GM23248 (cell line): ENCODE data around the gene MAP1B.

Source experiments
- EZH2 ChIP-seq: fragments of 200-600 bp; sonication (generic); IDR thresholded peaks from 2 replicates; pipeline ENCODE4 v1.6.1; 2018; ENCODE audit warnings: antibody characterized with exemption, mild to moderate bottlenecking; ENCODE audit not compliant: insufficient read depth, poor library complexity, severe bottlenecking
- EZH2phosphoT487 ChIP-seq: fragments of 200-600 bp; sonication (generic); IDR thresholded peaks from 2 replicates; pipeline ENCODE4 v1.6.1; 2018; ENCODE audit warnings: antibody characterized with exemption, moderate library complexity, mild to moderate bottlenecking, low read depth; ENCODE audit not compliant: insufficient read depth

DNA sequence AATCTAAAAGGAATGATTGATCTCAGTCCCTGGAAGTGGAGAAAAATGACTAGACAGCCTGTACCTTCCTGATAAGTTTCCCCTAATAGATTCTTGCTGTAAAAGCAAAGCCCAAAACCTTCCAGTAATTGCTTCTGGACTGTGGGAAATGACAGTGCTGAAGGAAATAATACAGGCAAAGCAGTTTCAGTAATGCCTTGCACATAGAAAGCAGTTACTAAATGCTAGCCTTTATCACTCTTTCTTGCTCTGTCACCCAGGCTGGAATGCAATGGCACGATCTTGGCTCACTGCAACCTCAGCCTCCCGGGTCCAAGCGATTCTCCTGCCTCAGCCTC, 50.3 kb downstream of the MAP1B start:
- TF ChIP-seq EZH2 (no peak), EZH2phosphoT487 (no peak)
